NCI-H2107 treated with DMSO at 0.1 percent for 48 hours (cell line): ENCODE measurements around the gene JDP2.

Experiments used
- DNase-seq: peaks from one replicate; lab custom pipeline; 2025; ENCODE audit not compliant: unreplicated experiment; lab: John Stamatoyannopoulos, UW

Gene JDP2

GRCh38 chr14:75435473-75435872 is 7.7 kb downstream of the JDP2 start:
- DNase-seq: no peak

DNA sequence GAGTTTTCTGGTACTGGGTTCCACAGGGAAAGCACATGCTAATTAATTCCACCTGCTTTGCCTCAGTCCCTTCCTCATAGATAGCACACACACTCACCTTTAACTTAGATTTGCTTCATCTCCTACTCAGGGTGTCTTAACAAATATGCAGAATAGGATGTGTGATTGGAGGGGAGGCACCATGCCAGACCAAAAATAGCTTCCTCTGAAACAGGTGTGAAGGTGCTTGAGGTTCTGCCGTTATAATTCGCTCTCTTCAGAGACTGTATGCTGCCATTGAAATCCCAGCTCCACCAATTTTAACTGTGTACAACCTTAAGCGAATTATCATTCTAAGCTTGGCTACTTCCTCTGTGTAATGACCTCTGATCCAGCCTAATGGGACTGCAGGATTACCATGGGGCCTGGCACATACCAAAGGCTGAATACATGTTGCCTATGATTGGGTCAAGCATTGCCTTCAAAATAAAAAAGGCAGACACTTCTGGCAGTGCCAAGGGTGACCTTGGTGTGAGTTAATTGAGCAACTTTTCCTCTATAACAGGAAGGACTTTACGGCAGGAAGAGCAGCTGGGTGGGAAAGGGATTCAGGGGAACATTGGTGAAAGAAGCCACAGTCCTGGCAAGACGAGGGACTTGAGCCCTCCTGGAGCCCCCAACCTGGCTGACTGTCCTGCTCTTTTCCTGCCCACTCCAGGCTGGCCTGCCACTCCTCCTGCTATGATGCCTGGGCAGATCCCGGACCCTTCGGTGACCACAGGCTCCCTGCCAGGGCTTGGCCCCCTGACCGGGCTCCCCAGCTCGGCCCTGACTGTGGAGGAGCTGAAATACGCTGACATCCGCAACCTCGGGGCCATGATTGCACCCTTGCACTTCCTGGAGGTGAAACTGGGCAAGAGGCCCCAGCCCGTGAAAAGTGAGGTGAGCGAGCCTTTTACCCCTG is 9.7 kb downstream of the JDP2 start:
- DNase-seq: peak; percentile 73

GRCh38 chr14:75438486-75439080 is 10.8 kb downstream of the JDP2 start:
- no peak for DNase-seq

GRCh38 chr14:75439989-75440388 is 12.2 kb downstream of the JDP2 start:
- no peak for DNase-seq

- DNase-seq: no peak
These were observed 13.1 kb downstream of the JDP2 start for GRCh38 chr14:75440733-75441477.

- no peak for DNase-seq
These were observed 13.9 kb downstream of the JDP2 start for GRCh38 chr14:75441728-75442127.

- no peak for DNase-seq
These were observed 14.3 kb downstream of the JDP2 start for GRCh38 chr14:75442166-75442565.

DNA sequence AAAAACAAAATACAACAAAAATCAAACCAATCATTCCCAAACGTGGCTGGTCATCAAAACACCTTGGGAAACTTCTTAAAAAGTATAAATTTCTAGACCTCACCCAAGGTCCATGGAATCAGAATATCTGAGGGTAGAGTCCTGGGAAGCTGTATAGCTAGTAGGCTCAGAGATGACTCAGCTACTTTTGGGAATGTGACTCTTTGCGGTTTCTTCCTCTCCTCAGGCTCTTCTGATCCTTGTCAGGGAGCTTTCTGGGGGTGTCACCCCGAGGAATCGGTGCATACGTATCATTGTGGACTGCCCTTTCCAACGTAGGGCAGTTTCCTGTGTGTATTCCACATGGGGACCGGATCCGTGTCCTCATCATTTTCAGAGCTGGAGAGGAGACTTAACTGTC is 14.8 kb downstream of the JDP2 start:
- no peak for DNase-seq

GRCh38 chr14:75443203-75443969 is 15.6 kb downstream of the JDP2 start:
- no peak for DNase-seq

DNA sequence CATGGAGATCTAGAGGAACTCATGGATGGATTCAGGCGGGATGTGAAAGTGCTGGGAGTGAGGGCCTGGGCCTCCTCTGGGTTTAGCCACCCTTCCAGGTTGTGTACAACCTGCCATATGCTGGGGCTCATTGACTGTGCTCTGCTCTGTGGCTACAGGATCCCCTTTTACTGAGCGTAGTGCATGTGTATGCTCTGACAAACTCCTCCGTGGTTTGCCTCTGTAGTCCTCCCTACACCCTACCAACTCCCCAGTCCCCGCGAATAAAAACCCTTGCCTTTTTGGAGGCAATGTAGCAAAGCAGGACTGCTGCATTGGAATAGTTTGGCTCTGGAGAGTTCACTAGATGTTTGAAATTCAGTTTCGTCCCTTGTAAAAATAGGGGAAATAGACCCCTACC is 17.4 kb downstream of the JDP2 start:
- no peak for DNase-seq

DNA sequence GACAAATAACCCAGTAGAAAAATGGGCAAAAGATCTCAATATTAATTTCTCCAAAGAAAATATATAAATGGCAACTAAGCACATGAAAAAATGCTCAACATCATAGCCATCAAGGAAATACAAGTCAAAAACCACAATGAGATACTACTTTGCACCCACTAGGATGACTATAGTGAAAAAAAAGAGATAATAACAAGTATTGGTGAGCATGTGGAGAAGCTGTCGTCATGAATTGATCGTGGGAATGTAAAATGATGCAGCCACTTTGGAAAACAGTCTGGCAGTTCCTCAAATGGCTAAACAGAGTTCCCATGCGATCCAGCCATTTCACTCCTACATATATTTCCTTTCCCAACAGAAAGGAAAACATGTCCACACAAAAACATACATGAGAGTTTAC is 18.1 kb downstream of the JDP2 start:
- DNase-seq: no peak

- no peak for DNase-seq
These were observed 18.6 kb downstream of the JDP2 start for GRCh38 chr14:75446447-75446846.

DNA sequence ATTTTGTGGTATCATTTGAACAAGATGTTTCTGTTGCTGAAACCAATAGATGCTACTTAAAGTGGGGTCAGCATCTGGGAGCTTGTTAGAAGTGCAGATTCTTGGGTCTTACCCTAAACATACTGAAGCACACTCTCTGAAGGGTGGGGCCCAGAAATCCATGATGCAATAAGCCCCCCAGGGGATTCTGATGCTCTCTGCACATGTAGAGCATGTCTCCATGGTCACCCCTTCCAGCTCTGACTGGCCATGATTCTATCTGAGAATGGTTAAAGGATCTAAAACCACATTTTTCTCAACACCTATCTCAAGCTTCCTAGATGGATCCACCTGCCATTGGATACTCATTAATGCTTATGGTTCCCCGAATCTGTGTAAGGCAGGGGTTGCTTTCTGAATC is 20.4 kb downstream of the JDP2 start:
- DNase-seq: no peak

DNA sequence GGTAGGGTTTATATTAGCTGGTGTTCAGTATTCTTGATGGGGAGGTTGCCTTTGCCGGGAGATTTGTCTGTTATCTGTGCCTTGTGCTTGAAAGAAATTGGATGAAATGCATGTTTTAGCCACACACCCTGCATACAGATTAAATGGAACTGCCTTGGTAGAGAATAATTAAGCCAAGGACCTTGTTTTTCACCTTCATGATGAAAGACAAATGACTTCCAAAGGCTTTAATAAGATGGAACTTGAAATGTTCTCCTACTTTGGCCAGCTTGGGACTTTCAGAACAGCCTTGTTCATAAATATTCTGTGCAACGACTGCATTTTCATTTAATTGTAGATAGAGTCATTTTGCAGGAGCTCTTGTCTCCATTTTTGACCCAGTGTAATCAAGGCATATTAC is 21.2 kb downstream of the JDP2 start:
- DNase-seq: no peak

- no peak for DNase-seq
These were observed 21.9 kb downstream of the JDP2 start for GRCh38 chr14:75449696-75450095.

DNA sequence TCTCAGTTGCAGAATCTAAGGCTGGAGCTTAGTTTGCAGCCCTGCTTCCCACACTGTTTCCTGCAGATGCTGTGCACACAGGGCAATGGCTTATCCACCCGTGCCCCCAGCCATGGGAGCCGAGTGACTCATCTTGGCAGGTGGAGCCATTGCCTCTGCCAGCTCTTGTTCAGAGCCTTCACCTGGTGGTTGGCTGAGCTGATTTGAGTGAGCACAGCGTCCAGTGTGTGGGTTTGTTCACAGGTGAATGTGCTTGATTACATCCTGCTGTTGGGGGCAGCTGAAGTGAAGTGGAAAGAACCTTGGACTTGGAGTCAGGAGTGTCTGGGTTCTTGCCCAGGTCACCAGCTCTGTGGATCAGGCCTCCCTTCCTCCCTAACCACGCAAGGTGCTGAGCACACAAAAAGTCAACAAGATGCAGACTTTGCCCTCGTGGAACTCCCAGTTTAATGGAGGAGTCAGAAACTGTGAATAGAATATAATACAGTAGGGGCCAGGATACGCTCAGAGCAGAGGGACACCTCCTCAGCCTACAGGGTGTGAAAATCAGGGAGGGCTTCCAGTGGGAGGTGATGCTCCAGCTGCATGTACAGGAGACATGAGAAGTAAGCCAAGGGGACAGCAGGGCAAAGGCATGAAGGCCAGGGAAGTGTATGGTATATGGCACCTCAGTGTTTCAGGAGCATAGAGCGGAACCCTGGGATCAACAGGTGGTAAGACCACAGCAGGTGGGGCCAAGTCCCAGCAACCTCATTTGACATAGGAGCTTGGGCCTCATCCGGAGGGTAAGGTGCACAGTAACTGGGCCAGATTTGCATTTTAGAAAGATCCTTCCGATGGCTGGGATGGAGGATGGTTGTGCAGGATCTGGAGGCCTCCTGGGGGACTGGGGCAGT is 22.8 kb downstream of the JDP2 start:
- DNase-seq: peak; percentile 38

GRCh38 chr14:75452324-75452723 is 24.5 kb downstream of the JDP2 start:
- no peak for DNase-seq

DNA sequence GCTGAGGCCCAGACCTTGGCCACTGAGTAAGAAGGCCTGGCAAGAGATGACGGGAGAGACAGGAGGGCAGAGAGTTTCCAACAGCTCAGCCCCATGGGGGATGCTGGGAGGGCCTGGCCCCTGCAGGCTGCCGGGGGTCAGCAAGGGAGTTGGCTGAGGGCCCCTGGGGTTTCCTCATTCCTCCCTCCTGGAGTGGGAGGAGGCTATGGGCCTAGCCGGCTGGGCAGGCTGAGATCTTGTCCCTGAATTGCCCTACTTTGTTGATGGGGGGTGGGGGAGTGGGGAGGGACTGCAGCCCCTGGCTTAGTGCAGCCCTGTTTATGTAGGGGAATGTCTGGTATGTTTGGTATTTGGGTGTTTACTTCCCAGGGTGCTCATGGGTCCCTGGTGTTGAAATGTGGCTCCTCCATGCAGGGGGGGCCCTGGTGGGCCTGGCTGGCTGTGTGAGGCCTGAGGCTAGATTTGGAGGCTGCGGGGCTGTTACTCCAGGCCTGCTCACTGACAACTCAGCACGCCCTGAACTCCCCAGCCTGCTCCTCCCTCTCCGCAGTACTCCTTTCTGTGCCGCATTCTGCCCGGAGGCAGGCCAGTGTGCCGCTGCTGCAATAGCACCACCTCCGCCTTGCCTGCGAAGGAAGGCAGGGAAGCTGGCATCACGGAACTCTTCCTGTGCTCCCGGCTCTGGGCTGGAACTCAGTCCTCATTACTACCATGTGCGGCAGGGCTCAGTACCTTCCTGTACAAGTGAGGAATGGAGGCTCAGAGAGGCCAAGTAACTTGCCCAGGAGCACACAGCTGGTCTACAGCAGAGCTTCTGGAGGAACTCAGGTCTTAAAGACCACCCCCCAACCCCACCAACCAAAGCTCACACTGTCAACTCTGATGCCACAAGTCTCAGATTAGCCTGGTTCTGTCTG is 25.3 kb downstream of the JDP2 start:
- no peak for DNase-seq

GRCh38 chr14:75453817-75454434 is 26.1 kb downstream of the JDP2 start:
- DNase-seq: no peak
